Keratinocyte (primary cell): Measurements from ENCODE around the gene LRRC8C.

Source experiments
- CTCF ChIP-seq, 3 experiments: IDR thresholded peaks in 1 of 3; conservative IDR thresholded peaks in 1 of 3; optimal IDR thresholded peaks in 1 of 3; 2 replicates in 2 of 3; 3 replicates in 1 of 3; pipeline versions ENCODE3 to v1.5.1; 2011; ENCODE audit warnings: low read length in 3 of 3, mild to moderate bottlenecking in 3 of 3, moderate library complexity in 2 of 3, control low read depth in 1 of 3, inconsistent platforms in 1 of 3; ENCODE audit not compliant: insufficient read depth in 2 of 3; ENCODE audit errors: extremely low read depth in 1 of 3
- EZH2 ChIP-seq: IDR thresholded peaks from one replicate; pipeline ENCODE4 v1.6.1; 2012; ENCODE audit warnings: inconsistent platforms, mild to moderate bottlenecking, low read length, moderate library complexity

- TF ChIP-seq EZH2 (no peak), CTCF (optimal IDR thresholded peaks at IDR 0.05 in 1 of 3, IDR thresholded peaks at IDR 0.05 in 1 of 3, conservative IDR thresholded peaks at IDR 0.05 in 1 of 3; ENCODE audit: extremely low read depth in 1 of 3, insufficient read depth in 2 of 3, low read length in 3 of 3) (no peak)
Measured at GRCh38 chr1:89584211-89584610, 48.7 kb upstream of the LRRC8C start.
